IPS DF 19.7 (cell line): Measurements from ENCODE around the gene RGL3.
A peak's percentile ranks its signal among the peaks of the same experiment; 100 is the strongest.
"Not testable (repeated sequence)": the region's sequence is repeated elsewhere in the genome, so short reads cannot be mapped to it uniquely, and the experiment has no call there.

ENCODE experiments used
- DNase-seq: peaks from one replicate; pipeline ENCODE4 v3.0.0-alpha.2; 2013; ENCODE audit warnings: low read depth, low spot score

The RGL3 gene

DNA sequence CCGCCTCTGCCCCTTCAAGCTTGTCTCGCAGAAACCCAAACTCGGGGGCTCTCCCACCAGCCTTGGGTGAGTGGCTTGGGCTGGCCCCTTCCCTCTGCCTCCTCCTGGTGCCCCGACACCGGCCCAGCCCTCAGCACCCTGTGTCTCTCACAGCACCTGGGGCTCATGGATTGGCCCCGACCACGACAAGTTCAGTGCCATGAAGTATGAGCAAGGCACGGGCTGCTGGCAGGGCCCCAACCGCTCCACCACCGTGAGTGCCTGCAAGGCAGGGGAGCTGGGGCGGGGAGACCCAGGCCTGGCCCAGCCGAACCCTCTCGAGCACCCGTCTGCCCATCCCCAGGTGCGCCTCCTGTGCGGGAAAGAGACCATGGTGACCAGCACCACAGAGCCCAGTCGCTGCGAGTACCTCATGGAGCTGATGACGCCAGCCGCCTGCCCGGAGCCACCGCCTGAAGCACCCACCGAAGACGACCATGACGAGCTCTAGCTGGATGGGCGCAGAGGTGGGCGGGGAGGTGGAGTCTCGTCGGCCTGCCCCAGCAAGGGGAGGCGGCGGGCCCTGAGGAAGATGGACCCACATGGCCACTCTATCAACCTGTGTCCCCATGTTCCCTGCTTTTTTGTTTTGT lies 29.9 kb upstream of the RGL3 start:
- no peak for DNase-seq

DNA sequence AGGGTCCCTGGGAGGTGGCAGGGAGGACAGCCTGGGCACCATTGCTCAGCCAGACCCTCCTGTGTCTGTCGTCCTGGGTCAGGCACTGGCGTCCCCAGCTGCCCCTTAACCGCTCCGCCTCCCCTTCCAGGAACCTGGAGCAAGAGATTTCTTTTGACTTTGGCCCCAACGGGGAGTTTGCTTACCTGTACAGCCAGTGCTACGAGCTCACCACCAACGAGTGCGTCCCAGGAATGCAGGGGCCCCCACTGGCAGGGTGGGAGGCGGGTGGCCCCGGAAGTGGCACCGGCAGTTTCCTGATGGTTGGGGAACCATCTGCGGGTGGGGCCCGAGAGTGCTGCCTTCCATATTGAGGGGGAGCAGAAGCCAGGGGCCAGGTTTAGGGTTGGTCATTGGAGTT lies 29.3 kb upstream of the RGL3 start:
- no peak for DNase-seq

DNA sequence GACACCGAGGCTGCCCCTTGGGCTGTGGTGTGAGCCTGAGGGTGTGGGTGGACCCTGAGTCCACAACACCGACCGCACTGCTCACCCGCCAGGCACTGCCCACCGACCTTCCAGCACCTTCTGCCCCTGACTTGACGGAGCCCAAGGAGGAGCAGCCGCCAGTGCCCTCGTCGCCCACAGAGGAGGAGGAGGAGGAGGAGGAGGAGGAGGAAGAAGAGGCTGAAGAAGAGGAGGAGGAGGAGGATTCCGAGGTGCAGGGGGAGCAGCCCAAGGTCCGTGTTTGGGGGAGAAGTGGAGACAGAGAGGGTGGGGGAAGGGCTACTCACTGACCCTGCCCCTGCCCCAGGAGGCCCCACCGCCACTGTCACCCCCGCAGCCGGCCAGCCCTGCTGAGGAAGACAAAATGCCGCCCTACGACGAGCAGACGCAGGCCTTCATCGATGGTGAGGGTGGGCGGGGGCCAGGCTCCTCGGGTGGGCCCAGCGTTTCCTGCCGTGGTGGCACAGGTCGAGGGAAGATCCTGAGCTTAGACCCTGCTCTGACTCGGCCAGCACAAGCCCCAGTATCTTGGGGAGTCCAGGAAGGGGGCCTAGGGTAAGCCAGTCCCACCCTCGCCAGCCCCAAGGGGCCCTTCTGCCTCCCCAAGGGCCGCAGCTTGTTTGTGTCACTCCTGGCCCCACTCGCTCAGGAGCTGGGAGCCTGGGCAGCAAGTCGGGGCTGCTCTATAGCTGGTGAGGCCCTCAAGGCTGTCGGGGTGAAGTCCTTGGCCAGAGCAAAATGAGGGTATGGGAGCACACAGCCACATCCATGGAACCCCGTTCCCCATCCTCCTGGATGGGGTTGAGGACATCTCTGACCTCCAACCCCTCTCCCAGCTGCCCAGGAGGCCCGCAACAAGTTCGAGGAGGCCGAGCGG lies 28.5 kb upstream of the RGL3 start:
- no peak for DNase-seq

DNA sequence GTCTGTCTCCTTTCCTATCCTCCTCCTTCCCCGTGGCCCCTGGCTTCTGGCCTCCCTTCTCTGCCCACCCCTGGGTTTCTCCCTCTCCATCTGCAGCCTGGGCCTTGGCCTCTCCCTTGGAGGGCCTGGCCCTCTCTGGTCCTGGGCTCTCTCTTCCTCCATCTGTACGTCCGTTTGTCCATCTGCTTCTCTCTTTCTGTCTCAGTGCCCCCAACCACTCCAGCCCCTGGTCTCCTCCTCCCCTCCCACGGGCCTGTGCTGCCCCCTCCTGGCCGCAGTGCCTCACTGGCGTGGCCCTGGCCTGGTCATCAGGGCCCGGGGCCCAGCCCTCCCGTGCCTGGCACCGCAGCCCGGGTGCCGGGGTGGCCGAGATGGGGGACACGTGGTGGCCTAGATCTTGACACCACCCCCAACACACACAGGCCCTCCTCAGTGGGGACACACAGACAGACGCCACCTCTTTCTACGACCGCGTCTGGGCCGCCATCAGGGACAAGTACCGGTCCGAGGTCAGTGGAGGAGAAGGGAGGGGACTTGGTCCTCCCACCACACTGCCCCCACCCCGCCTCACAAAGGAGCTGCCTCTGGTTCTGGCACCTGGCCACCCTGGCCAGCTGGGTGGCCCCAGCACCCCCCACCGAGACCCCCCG lies 27.7 kb upstream of the RGL3 start:
- DNase-seq: no peak

DNA sequence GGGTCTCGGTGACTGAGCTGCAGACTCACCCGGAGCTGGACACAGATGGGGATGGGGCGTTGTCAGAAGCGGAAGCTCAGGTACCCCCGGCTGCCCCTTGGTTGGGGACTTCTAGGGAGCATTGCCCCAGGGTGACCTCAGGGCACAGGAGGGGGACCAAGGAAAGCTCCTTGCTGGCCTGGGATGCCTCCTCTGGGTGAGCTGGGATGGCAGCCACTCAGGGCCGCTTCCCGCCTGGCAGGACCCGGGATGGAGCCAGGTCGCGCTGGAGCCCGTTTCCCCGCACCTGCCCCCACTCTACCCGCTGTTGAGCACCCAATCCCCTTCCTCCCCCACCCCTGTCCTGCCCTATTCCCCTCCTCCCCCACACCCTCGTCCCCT lies 27.1 kb upstream of the RGL3 start:
- DNase-seq: no peak

DNA sequence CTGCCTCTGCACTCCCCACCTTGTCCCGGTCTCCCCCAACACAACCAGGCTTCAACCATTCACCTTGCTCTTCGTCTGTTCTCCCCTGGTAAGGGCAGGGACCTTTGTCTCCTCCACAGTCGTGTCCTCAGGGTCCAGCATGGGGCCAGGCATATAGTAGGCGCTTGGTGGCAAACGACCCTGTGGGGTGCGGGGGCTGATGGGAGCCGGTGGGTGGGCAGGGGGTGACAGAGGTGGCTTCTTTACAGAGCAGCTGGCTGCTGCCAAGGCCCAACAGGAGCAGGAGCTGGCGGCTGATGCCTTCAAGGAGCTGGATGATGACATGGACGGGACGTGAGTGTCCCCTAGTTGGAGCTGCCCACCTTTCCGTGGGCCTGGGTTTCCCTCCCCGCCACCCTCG lies 26.0 kb upstream of the RGL3 start:
- DNase-seq: no peak

DNA sequence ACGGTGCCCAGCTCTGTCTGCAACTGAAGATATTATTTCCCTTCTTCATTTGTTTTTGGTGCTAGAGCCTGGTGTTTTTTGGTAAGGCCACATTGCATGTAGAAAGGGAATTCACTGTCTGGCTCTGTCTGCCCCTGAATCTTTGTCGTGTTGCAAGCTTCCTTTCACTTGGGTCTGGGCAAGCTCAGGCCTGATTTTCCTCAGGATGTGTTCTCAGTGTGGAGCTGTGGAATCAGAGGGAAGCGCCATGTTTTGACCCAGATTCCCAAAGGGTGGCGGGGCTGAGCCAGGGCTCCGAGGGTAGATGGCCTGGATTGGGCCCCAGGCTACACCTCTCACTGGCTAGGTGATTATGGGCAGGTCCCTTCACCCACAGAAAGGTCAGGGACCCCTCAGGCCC lies 24.9 kb upstream of the RGL3 start:
- no peak for DNase-seq

DNA sequence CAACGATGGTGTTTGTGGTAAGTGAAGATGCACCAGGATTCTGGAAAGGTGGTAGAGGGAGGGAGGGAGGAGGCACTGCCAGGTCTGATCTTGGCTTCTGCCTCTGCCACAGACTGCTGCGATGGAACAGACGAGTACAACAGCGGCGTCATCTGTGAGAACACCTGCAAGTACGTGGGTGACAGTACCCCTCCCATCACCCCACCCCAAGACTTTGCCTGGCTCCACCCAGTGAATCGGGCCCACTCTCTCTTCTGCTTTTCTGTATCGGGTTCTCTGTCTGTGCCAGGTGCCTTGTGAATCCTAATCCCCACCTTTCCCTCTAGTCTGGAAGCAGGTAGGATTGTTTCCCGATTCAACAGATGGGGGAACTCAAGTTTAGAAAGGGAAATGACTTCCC lies 18.8 kb upstream of the RGL3 start:
- no peak for DNase-seq

DNA sequence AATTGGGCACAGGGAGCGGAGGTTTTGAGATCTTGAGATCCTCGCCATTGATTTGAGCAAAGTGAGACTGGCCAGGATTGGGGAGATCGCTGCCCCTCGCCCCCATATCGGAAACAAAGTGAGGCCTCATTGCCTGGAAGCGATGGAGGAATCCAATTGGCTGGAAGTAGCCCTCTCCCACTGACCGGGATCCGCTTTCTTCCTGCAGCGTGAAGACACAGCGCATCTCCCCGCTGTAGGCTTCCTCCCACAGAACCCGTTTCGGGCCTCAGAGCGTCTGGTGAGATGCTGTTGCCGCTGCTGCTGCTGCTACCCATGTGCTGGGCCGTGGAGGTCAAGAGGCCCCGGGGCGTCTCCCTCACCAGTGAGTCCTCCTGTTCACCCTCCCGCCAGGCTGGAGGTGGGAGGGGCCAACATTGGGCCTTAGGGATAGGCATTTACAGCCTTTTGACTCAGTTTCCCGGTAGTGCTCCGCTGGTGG lies 16.8 kb upstream of the RGL3 start:
- no peak for DNase-seq

DNA sequence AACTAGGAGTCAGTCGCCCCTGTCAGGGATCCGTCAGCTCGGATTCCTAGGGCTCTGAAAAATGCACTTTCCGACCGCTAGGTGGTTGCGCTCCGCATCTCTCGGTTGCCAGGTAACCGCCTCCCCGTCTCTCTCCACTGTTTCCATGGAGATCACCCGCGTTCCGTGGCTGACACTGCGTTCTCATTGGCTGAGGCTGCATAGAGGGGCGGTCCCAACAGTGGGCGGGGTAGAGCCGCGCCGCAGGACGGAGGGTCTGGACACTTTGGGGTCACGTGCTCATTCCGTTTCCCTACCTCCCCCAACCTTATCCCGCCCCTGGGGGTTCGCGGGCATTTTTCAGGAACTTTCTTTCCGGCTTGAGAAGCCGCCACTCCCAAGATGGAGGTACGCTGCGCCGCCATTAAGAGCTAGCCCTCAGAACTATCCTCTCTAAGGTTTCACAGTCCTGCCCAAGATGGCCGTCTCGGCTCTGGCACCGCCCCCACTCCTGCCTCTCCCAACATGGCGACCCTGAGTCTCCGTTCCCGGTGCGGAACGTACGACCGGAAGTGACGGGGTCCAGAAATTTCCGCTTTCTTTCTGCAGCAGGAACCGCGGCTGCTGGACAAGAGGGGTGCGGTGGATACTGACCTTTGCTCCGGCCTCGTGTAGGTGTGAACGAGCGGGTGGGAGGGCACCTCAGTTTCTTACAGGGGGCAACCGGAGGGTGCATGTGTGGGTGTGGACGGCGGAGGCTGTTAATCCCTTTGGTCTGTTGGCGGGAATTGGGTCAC lies 16.1 kb upstream of the RGL3 start, which contains the start of the genes ODAD3 and PRKCSH:
Gene ODAD3, minus strand, starts transcription at position 65 of the 776 bp plus-strand sequence. CDS start 105 bp downstream, outside the sequence.
Gene PRKCSH, plus strand, starts transcription at position 579 of the 776 bp plus-strand sequence. CDS start 483 bp downstream, outside the sequence.
- DNase-seq: peak; percentile 96

DNA sequence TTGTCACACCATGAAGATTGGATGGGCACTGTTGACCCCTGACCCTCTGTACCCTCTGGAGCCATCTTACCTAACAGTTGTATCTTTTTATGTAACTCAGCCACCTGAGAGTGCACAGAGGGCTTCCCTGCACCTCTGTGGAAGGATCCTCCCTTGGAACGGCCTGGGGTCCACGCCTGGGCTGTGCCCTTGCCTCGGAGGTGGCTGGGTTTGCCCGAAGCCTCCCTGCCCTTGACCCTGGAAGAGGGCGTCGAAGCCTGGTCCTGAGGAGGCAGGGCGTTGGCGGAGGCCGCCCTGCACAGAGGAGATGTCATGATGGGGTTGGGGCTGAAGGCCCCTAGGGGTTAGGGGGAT lies 15.6 kb upstream of the RGL3 start:
- no peak for DNase-seq

DNA sequence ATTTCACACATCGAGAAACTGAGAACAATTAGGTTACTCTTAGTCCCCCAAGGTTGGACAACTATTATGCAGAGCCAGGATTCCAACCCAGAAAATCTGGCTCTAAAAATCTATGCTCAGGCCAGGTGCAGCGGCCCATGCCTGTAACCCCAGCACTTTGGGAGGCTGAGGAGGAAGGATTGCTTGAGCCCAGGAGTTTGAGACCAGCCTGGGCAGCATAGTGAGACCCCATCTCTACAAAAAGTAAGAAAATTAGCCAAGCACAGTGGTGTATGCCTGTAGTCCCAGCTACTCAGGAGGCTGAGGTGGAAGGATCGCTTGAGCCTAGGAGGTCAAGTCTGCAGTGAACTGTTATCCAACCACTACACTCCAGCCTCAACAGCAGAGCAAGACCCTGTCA lies 14.4 kb upstream of the RGL3 start:
- not testable (repeated sequence) for DNase-seq

DNA sequence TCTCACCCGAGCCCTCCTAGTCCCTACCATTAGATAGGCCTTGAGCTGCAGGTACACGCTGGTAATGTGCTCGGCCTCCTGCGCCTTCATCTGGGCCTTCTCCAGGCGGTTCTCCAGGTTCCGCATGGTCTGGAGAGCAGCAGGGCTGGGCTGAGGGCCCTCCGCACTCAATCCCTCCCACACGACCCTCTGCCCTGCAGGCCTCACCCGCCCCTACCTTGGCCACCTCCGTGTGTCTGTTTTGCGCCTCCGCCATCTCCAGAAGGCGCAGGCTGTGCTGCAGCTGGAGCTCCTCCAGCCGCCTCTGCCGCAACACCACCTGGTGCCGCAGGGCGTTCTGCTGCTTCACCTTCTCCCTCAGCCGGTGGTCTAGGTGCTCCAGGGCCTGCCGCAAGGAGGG lies 7.5 kb upstream of the RGL3 start:
- DNase-seq: no peak

DNA sequence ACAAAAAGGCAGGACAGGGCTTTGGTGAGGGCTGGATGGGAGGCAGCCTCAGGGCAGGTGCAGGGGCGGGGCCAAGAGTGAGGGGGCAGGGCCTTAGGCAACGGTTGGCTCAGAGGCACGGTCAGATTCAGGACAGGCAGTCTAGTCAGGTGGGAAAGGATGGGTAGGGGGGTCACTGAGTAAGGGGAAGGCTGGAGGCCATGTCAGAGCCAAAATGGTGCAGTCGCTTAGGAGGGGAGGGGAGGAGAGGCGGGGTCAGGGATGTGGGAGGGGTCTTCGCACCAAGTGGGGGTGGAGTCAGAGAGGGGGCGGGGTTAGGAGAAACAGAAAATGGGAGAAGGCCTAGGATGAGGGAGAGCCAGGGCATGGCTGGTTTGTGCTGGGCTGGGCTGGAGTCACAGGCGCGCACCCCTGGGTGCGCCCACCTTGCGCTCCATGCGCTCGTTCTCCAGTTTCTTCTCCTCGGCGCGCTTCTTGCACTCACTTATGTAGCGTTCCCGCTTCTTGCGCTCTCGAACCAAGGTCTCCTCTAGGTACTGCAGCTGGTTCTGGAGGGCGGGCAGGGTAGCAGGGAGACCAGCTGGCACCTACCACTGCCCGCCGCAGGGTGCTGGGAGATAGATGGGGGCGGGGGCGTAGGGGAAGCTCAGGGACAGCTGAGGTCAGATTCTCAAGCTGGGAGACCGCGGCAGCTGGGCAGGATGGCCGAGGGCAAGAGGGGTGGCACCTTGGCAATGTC lies 6.8 kb upstream of the RGL3 start:
- DNase-seq: no peak

DNA sequence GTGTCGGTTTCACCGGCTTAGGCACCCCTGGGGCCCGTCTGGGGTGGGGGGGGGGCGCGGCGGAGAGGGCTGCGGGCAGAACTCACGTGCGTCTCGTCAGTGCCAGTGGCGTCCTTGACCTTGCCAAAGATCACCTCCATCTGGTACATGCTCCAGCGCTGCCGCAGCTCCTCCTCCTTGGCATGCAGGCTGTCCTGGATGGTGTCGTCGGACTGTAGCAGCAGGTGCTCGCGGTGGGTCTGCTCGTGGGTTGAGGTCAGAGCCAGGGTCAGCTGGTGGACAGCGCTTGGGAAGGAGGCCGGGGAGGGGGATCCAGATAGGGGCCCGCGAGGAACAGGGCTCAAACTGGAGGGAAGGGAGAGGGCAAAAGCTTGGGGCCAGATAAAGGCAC lies 4.7 kb upstream of the RGL3 start:
- no peak for DNase-seq

DNA sequence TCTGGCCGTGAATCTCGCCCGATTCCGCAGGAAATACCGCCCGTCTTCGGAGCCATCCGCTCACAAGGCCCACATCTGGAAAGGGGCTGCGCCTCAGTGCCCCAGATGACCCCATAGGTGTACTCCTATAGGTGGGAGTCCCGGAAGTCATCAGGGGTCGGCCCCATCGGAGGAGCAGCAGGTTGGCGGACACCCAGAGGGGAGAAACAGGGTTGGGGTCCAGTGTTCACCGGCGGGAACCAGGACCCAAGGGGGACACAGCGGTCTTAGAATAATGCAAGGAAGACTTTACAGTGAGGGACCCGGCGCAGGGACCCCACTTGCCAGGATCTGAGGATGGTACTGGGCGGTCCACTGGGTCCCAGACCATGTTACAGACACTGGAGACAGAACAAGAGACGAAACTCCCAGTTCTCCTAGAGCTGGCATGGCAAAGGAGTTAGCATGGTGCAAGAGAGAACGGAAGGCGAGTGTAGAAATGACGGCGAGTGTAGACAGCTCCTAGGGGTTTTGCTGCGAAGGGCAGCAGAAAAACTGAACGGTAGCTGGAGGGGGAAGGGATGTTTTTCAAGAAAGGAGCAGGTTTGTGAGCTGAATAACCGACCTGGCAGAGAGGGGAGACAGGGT lies 4.2 kb upstream of the RGL3 start:
- no peak for DNase-seq

DNA sequence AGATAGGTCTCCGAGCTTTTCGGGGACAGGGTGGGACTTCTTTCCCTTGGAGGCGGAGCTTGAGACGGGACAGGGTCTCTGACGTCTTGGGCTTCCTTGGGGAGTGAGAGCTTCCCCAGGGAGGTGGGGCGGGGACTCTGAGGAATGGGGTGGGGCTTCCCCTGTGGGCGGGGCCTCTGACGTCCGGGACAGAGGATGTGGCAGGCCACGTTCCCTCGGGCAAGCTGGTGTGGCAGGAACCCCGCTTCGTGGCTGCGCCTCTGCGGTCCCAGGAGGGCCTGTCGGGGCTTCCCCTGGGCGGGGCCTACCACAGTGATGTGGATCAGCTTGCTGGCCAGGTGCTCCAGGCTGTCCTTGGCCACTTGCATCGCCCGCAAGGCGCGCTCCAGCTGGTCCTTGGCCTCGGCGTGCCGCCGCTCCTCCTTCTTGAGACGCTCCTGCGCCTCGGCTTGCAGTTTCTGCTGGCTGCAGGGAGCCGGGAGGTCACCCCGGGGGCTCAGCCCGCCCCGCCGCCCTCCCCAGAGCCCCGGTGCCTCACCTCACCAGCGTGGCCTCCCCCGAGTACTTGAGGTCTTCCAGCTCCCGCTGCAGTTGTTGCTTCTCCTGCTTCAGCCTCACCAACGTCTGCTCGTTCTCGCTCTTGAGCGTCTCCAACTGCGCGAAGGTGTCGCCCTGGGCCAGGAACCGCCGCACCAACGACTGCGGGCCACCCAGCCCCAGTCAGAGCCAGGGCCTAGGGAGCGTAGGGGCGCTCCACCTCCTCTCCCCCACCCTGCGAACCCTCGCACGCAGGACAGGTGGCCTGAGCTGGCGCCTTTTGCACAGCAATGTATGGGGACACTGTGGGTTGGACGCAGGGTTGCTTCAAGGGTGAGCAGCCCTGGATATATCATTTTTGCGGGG lies 3.3 kb upstream of the RGL3 start:
- no peak for DNase-seq

DNA sequence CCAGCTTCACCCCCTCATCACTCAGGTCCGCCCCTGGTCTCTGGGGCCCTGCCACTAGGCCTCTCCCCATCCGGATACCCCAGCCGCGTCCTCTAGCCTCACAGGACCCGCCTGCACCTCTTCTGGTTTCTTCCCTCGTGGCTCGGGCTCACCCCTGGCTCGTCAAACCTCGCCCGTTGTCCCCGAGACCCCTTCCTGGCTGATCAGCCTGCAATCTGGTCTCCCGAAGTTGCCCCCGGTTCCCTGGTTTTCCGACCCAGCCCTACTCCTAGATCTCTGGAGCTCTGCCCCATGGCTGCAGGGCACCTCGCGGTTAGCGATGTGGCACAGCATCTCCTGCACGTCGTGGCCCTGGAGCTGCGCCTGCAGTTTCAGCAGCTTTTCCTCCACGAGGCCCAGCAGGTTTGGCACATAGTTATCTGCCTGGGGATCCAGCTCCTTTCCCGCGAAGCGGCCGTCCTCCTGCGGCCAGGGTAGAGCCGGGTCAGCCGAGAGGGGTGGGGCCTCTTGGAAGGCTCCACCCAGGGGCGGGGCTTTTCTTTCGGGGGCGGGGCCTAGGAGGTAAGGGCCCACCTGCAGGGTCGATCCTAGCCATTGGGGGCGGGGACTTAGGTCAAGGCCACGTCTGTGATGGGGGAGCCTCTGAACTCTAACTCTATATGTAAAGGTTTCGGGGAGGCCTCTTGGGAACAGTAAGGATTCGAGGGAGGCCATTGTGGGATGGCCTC lies 2.4 kb upstream of the RGL3 start:
- no peak for DNase-seq
